Spleen (tissue), 11 donors: ENCODE measurements around the gene ZC3H13. TPM values are rescaled to one million over a fixed set of nuclear protein-coding genes. Genes with fewer than 3 reads are reported as not detected.

Experiments
- DNase-seq: peaks from one replicate; pipeline ENCODE4 v3.0.0-alpha.2; 2020
- H3K27ac ChIP-seq, 8 donors: fragments of 200-600 bp; sonication (generic) in 7 of 8; 1 replicate in 4 of 8; 2 replicates in 4 of 8; pipeline versions ENCODE4 v1.5.0 to v1.8.0; 2016 to 2021; ENCODE audit warnings: inconsistent platforms in 4 of 8, mild to moderate bottlenecking in 4 of 8, moderate library complexity in 1 of 8
- H3K27me3 ChIP-seq, 7 donors: fragments of 200-600 bp; sonication (generic) in 6 of 7; replicated peaks in 1 of 7; 1 replicate in 4 of 7; 2 replicates in 3 of 7; pipeline versions ENCODE4 v1.5.0 to v1.8.0; 2016 to 2021; ENCODE audit warnings: inconsistent platforms in 3 of 7, mild to moderate bottlenecking in 1 of 7
- H3K36me3 ChIP-seq, 6 donors: fragments of 200-600 bp; sonication (generic) in 5 of 6; 1 replicate in 4 of 6; 2 replicates in 2 of 6; pipeline versions ENCODE4 v1.5.0 to v1.8.0; 2016 to 2021; ENCODE audit warnings: inconsistent platforms in 2 of 6
- H3K4me1 ChIP-seq, 6 donors: fragments of 200-600 bp; sonication (generic) in 5 of 6; 1 replicate in 3 of 6; 2 replicates in 3 of 6; pipeline versions ENCODE4 v1.5.0 to v1.8.0; 2016 to 2021; ENCODE audit warnings: inconsistent platforms in 3 of 6
- H3K4me3 ChIP-seq, 8 donors: fragments of 200-600 bp; sonication (generic) in 7 of 8; 1 replicate in 4 of 8; 2 replicates in 4 of 8; pipeline versions ENCODE4 v1.5.0 to v1.8.0; 2016 to 2021; ENCODE audit warnings: inconsistent platforms in 4 of 8, mild to moderate bottlenecking in 4 of 8, moderate library complexity in 2 of 8
- H3K9me3 ChIP-seq, 8 donors: fragments of 200-600 bp; sonication (generic) in 7 of 8; 1 replicate in 4 of 8; 2 replicates in 4 of 8; pipeline versions ENCODE4 v1.5.0 to v1.8.0; 2016 to 2021; ENCODE audit warnings: inconsistent platforms in 4 of 8
- CTCF ChIP-seq, 11 experiments: fragments of 200-600 bp in 7 of 11; fragments of 450-650 bp in 4 of 11; sonication (generic) in 4 of 11; IDR thresholded peaks in 8 of 11; conservative IDR thresholded peaks in 3 of 11; 1 replicate in 7 of 11; 2 replicates in 4 of 11; pipeline versions ENCODE4 v1.4.0 to v1.8.0; 2016 to 2021; ENCODE audit warnings: antibody characterized with exemption in 11 of 11, inconsistent platforms in 4 of 11, mild to moderate bottlenecking in 1 of 11
- POLR2A ChIP-seq, 3 donors: fragments of 450-650 bp; IDR thresholded peaks; one replicate each; pipeline ENCODE4 v1.5.1; 2017; ENCODE audit warnings: antibody characterized with exemption in 3 of 3, mild to moderate bottlenecking in 1 of 3
- POLR2AphosphoS5 ChIP-seq, 3 donors: sonication (generic); formaldehyde crosslinking; IDR thresholded peaks; one replicate each; pipeline ENCODE4 v1.5.1; 2017; ENCODE audit warnings: antibody characterized with exemption in 3 of 3
- WGBS, 5 donors: extraction: QIAGEN DNeasy Blood & Tissue Kit in 3 of 5; methylation state at CpG; one replicate each; pipeline versions ENCODE4 v1.1.5 to v1.1.7; 2013 to 2018; 5-methylcytosine and 5-hydroxymethylcytosine counted together
- intact Hi-C: fragments of 100-400 bp; cut with DNase I; formaldehyde crosslinking; loops from one replicate; pipeline ENCODE4 v1.15.0; 2023; ENCODE audit warnings: low total_unique reads
- polyA plus RNA-seq, 3 donors: library from polyadenylated mRNA; stranded (reverse); fragments of 200-250 nt; gene quantifications; one replicate each; pipeline ENCODE4 v1.2.1, GENCODE V29; 2013
- total RNA-seq, 7 donors: library from RNA; depleted of rRNA in 3 of 7; stranded (reverse); fragments of >200 nt in 3 of 7; fragmentation: NEBNext Ultra II Directional in 4 of 7; extraction: Animal tissue kit (Norgen Biotek cat#: 25700) in 4 of 7; gene quantifications; one replicate each; pipeline versions ENCODE4 v1.1.0 to v1.2.1, GENCODE V29; 2016 to 2021
- donor health status: healthy with polysubstance abuse.
- donor health status: DM: no; HTN: no; CAD: no; lungs with moderate emphysema.
- donor health status: DM: no; HTN: no; CAD: no.
- donor health status: Bipolar disorder and iron deficiency.
- donor health status: healthy.
- donor health status: DM: no; HTN: no; CAD: no.
- donor health status: DM: yes; HTN: yes; CAD: no.

ZC3H13 gene
- total and polyA plus RNA-seq, 10 donors: 7.9 to 61.2 (median 33.1) TPM

DNA sequence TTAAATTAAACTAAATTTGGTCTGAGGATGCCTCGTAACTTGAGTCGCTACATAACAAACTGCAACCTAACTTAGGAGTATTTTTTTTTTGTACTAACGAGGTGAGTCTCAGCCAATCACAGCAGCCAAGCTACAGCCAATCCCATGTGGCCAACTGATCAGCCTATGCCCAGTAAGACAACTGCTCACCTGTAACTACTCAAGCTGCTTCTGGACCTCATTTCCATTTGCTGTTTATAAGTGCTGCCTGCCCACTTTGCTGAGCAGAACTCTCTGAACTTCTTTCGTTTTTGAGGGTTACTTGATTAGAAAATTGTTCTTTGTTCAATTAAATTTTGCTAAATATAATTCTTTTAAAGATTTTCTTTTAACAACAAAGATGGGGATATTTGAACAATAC is 48.5 kb upstream of the ZC3H13 start:
- no peak overlapping the region for H3K4me3 ChIP-seq

DNA sequence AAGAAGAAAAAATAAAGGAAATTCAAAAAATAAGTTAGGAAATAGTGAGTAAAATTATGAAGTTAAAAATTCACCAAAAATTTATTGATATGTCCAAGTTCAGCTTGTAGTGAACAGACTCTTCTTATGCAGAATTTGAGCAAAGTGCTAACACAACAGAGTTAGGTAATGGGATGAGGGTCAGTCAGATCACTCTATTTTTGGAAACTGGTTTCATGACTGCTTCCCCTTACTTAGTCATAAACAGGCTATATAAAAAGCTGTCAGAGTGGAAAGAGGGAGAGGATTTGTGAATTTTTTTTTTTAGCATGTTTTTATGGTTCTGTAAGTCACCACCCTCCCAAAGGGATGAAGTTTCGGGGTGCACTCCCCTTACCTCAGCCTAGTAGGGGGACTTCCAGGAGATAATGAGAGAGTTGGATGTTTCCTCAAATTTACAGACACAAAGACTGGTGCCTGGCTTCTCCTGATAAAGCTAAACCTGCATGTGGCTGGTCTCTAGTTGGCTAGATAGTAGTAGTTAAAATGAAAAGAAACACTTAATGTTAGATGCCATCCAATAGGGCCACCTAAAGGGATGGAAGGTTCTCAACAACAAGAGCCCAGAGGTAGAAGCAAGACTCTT is 47.8 kb upstream of the ZC3H13 start:
- intact Hi-C loops: no loop called here
- no peak for DNase-seq
- Histone ChIP-seq H3K27ac (no peak overlapping the region), H3K9me3 (no peaks in the 10 kb centered on the region), H3K4me1 (peaks cover 0 to 14% (median 9%) of the 10 kb centered on the region in 6 donors), H3K27me3 (no peaks in the 10 kb centered on the region), H3K36me3 (no peaks in the 10 kb centered on the region), H3K4me3 (no peak overlapping the region)
- 57 to 80% (median 68%) methylated on average over 1 of the region's 1 CpG for WGBS, 5 donors
- no peak for TF ChIP-seq CTCF (IDR thresholded peaks at IDR 0.05 in 8 of 11, conservative IDR thresholded peaks at IDR 0.05 in 3 of 11)
- no peak for TF ChIP-seq POLR2A (IDR thresholded peaks at IDR 0.05)
- no peak for TF ChIP-seq POLR2AphosphoS5 (IDR thresholded peaks at IDR 0.05)

More for the DNA sequence above, 48.5 kb upstream of the ZC3H13 start:
- peaks cover 0 to 14% (median 9%) of the 10 kb centered on the region in 6 donors for H3K4me1 ChIP-seq
- no peak for DNase-seq
- TF ChIP-seq POLR2A (IDR thresholded peaks at IDR 0.05): no peak
- no peak for TF ChIP-seq POLR2AphosphoS5 (IDR thresholded peaks at IDR 0.05)
- no peak for TF ChIP-seq CTCF (IDR thresholded peaks at IDR 0.05 in 8 of 11, conservative IDR thresholded peaks at IDR 0.05 in 3 of 11)
- no peaks in the 10 kb centered on the region for H3K36me3 ChIP-seq
- no peaks in the 10 kb centered on the region for H3K9me3 ChIP-seq
- no peaks in the 10 kb centered on the region for H3K27me3 ChIP-seq
- WGBS, 5 donors: 82 to 91% (median 84%) methylated on average over 4 of the region's 4 CpGs
- intact Hi-C loops: no loop called here
- peak overlapping the region in 1 of 8 donors; percentile 4 for H3K27ac ChIP-seq

DNA sequence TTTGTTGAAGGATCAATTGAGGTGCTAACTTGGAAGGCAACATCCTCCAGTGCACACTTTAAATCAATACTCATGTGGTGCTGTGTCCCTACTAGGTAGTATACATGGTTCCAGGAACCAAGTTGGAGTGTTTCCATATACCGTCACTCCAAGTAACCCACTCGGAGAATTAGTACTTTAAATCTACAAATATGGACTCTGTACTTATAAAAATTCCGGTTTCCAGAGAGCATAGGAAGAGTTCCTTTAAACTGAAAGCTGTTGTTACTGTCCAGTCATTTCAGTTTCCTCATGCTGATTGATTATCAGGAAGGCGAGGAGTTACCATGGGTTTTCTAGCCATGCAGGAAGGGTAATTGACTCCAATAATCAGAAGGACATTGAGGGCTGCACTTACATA is 45.1 kb upstream of the ZC3H13 start:
- H3K9me3 ChIP-seq: no peaks in the 10 kb centered on the region
- no peak for TF ChIP-seq POLR2A (IDR thresholded peaks at IDR 0.05)
- no peak for TF ChIP-seq CTCF (IDR thresholded peaks at IDR 0.05 in 8 of 11, conservative IDR thresholded peaks at IDR 0.05 in 3 of 11)
- no peak for TF ChIP-seq POLR2AphosphoS5 (IDR thresholded peaks at IDR 0.05)
- H3K27me3 ChIP-seq: no peaks in the 10 kb centered on the region
- no peak for DNase-seq
- H3K36me3 ChIP-seq: no peaks in the 10 kb centered on the region
- H3K4me3 ChIP-seq: no peak overlapping the region
- no peak overlapping the region for H3K27ac ChIP-seq
- peaks cover 0 to 14% (median 9%) of the 10 kb centered on the region in 6 donors for H3K4me1 ChIP-seq
- WGBS, 5 donors: 89 to 96% (median 91%) methylated on average over 4 of the region's 4 CpGs
- intact Hi-C loops: no loop called here

- TF ChIP-seq POLR2AphosphoS5 (IDR thresholded peaks at IDR 0.05): no peak
- no peak for TF ChIP-seq CTCF (IDR thresholded peaks at IDR 0.05 in 8 of 11, conservative IDR thresholded peaks at IDR 0.05 in 3 of 11)
- no peak for TF ChIP-seq POLR2A (IDR thresholded peaks at IDR 0.05)
- 82 to 95% (median 90%) methylated on average over 3 of the region's 3 CpGs for WGBS, 5 donors
- Histone ChIP-seq H3K27me3 (no peaks in the 10 kb centered on the region), H3K4me1 (peaks cover 0 to 11% (median 7%) of the 10 kb centered on the region in 6 donors), H3K9me3 (no peaks in the 10 kb centered on the region), H3K27ac (no peak overlapping the region), H3K4me3 (no peak overlapping the region), H3K36me3 (no peaks in the 10 kb centered on the region)
- intact Hi-C loops: no loop called here
- no peak for DNase-seq
These were observed 44.5 kb upstream of the ZC3H13 start for GRCh38 chr13:46097015-46097414.
